ENCODE data around the gene GALM. TPM values are rescaled to one million over a fixed set of nuclear protein-coding genes. Genes with fewer than 3 reads are reported as not detected.

GALM gene
- total and polyA plus RNA-seq, 10 of the 15 experiments (the other 5 are each of a cell fraction or from before 2014, with no cell fraction given): 1.1 to 4.0 (median 1.7) TPM

DNA sequence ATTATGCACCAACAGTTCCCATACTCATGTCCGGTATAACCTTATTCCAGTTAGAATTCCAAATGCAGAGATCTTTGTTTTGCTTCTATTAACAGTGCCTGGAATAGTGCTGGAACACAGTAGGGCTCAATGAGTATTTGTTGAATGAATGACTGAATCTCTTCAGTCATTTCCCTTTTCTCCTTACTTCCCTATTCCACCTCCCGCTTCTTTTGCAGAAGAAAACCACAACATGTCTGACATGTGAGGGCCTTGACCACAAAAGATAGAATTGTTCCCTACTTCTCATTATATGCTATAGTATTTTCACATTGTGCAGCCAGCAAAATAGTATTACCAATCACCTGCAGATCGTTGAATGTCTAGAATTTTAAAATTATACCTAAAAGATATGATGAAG, 43.7 kb upstream of the GALM start (continued):
- TF ChIP-seq, protein P1, sequence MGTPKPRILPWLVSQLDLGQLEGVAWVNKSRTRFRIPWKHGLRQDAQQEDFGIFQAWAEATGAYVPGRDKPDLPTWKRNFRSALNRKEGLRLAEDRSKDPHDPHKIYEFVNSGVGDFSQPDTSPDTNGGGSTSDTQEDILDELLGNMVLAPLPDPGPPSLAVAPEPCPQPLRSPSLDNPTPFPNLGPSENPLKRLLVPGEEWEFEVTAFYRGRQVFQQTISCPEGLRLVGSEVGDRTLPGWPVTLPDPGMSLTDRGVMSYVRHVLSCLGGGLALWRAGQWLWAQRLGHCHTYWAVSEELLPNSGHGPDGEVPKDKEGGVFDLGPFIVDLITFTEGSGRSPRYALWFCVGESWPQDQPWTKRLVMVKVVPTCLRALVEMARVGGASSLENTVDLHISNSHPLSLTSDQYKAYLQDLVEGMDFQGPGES (IDR thresholded peaks at IDR 0.05): no peak
- TF ChIP-seq CBX5 (IDR thresholded peaks at IDR 0.05; ENCODE audit: low read depth) (no peak), ZBED1 (IDR thresholded peaks at IDR 0.05; ENCODE audit: borderline replicate concordance) (no peak), BRCA1 (IDR thresholded peaks at IDR 0.05; ENCODE audit: low read depth, low read length) (no peak), RUNX3 (IDR thresholded peaks at IDR 0.05; ENCODE audit: low read length) (peak; percentile 75), NFXL1 (IDR thresholded peaks at IDR 0.05; ENCODE audit: borderline replicate concordance) (no peak), IKZF2 (IDR thresholded peaks at IDR 0.05) (peak; percentile 63 to 65; a peak in 2 of 4 replicates), SPI1 (IDR thresholded peaks at IDR 0.05; ENCODE audit: borderline replicate concordance, insufficient read depth, low read depth, low read length) (0 out of 2 replicates have a peak, but pooled peaks have one; percentile 3), JUNB (IDR thresholded peaks at IDR 0.05) (no peak), MEF2B (IDR thresholded peaks at IDR 0.05; ENCODE audit: partially characterized antibody, poor library complexity, severe bottlenecking) (no peak), TARDBP (IDR thresholded peaks at IDR 0.05; ENCODE audit: borderline replicate concordance) (no peak), MYB (IDR thresholded peaks at IDR 0.05; ENCODE audit: borderline replicate concordance, low read depth, low read length) (no peak), TCF3 (IDR thresholded peaks at IDR 0.05; ENCODE audit: borderline replicate concordance, insufficient read depth, low read depth, low read length) (no peak)
